Coronary artery (tissue), 2 donors: ENCODE data around the gene SEMA4D.
A peak's percentile ranks its signal among the peaks of the same experiment; 100 is the strongest.

Experiments used
- DNase-seq: peaks from one replicate; pipeline ENCODE4 v3.0.0-alpha.2; 2017; ENCODE audit warnings: low spot score
- H3K27ac ChIP-seq, 2 donors: fragments of 200-600 bp; sonication (generic); one replicate each; pipeline ENCODE4 v1.5.1; 2016 to 2019
- H3K4me3 ChIP-seq: fragments of 200-600 bp; sonication (generic); 2 replicates; pipeline ENCODE4 v1.5.1; 2016; ENCODE audit warnings: mild to moderate bottlenecking, moderate library complexity
- CTCF ChIP-seq: fragments of 200-600 bp; sonication (generic); IDR thresholded peaks from one replicate; pipeline ENCODE4 v1.5.1; 2019; ENCODE audit warnings: antibody characterized with exemption

SEMA4D gene

GRCh38 chr9:89395931-89396710 is 101.8 kb downstream of the SEMA4D start:
- H3K4me3 ChIP-seq = no peak overlapping the region
- TF ChIP-seq CTCF = no peak
- DNase-seq = no peak
- no peak overlapping the region for H3K27ac ChIP-seq

- Histone ChIP-seq H3K4me3 (no peak overlapping the region), H3K27ac (no peak overlapping the region)
- no peak for DNase-seq
- TF ChIP-seq CTCF = no peak
Observed at GRCh38 chr9:89394412-89394811, 103.5 kb downstream of the SEMA4D start.

- no peak for TF ChIP-seq CTCF
- no peak for DNase-seq
- H3K4me3 ChIP-seq = no peak overlapping the region
- H3K27ac ChIP-seq = no peak overlapping the region
Observed at GRCh38 chr9:89391585-89391984, 106.3 kb downstream of the SEMA4D start.

GRCh38 chr9:89390578-89391116 is 107.3 kb downstream of the SEMA4D start:
- Histone ChIP-seq H3K27ac (no peak overlapping the region), H3K4me3 (no peak overlapping the region)
- TF ChIP-seq CTCF = no peak
- DNase-seq = no peak

GRCh38 chr9:89390068-89390555 is 107.8 kb downstream of the SEMA4D start:
- no peak for TF ChIP-seq CTCF
- no peak for DNase-seq
- H3K4me3 ChIP-seq = no peak overlapping the region
- H3K27ac ChIP-seq = no peak overlapping the region

GRCh38 chr9:89388868-89389177 is 109.1 kb downstream of the SEMA4D start:
- peak overlapping the region in 1 of 2 donors; percentile 69 for H3K27ac ChIP-seq

More at GRCh38 chr9:89388868-89389177, 109.1 kb downstream of the SEMA4D start:
- no peak overlapping the region for H3K4me3 ChIP-seq
- DNase-seq = no peak
- no peak for TF ChIP-seq CTCF
